Psoas muscle (tissue), 8 donors: ENCODE results near the gene TENM4. TPM values are rescaled to one million over a fixed set of nuclear protein-coding genes. Genes with fewer than 3 reads are reported as not detected.

Source experiments
- ATAC-seq, 4 donors: fragments of 200-7000 bp; cut with Tn5 transposase; one replicate each; pipeline ENCODE4 v1.9.1; 2020; ENCODE audit warnings: moderate library complexity in 3 of 4, mild to moderate bottlenecking in 2 of 4
- DNase-seq, 2 donors: peaks; one replicate each; pipeline ENCODE4 v3.0.0-alpha.2; 2020
- H3K27ac ChIP-seq: fragments of 200-600 bp; one replicate; pipeline ENCODE4 v1.8.0; 2022
- H3K27me3 ChIP-seq, 3 donors: fragments of 200-600 bp in 1 of 3; one replicate each; pipeline versions ENCODE4 v1.6.1 to v1.8.0; 2013 to 2022; ENCODE audit warnings: low read length in 2 of 3, mild to moderate bottlenecking in 2 of 3, moderate library complexity in 1 of 3; ENCODE audit not compliant: insufficient read depth in 3 of 3
- H3K36me3 ChIP-seq, 2 donors: fragments of 200-600 bp in 1 of 2; one replicate each; pipeline versions ENCODE4 v1.6.1 to v1.8.0; 2013 to 2022; ENCODE audit warnings: low read depth in 1 of 2, mild to moderate bottlenecking in 1 of 2, moderate library complexity in 1 of 2; ENCODE audit not compliant: insufficient read depth in 1 of 2
- H3K4me1 ChIP-seq: fragments of 200-600 bp; one replicate; pipeline ENCODE4 v1.8.0; 2022
- H3K4me3 ChIP-seq: fragments of 200-600 bp; one replicate; pipeline ENCODE4 v1.8.0; 2022; ENCODE audit warnings: mild to moderate bottlenecking
- H3K9me3 ChIP-seq: fragments of 200-600 bp; one replicate; pipeline ENCODE4 v1.8.0; 2022
- WGBS, 3 donors: extraction: QIAGEN DNeasy Blood & Tissue Kit; methylation state at CpG; one replicate each; pipeline versions ENCODE4 v1.1.6 to v1.1.7; 2013; 5-methylcytosine and 5-hydroxymethylcytosine counted together
- intact Hi-C, 2 donors: fragments of 100-400 bp; cut with DNase I; formaldehyde crosslinking; loops; one replicate each; pipeline versions ENCODE4 v1.11.0 to v1.14.2; 2022
- polyA plus RNA-seq, 3 donors: library from polyadenylated mRNA; stranded (reverse); fragments of 200-250 nt; gene quantifications; one replicate each; pipeline ENCODE4 v1.2.3, GENCODE V29; 2013
- total RNA-seq, 4 donors: library from RNA; stranded (reverse); fragmentation: NEBNext Ultra II Directional in 2 of 4; extraction: Animal tissue kit (Norgen Biotek cat#: 25700) in 2 of 4; gene quantifications; one replicate each; pipeline versions ENCODE4 v1.2.1 to v1.2.4, GENCODE V29; 2021 to 2023
- TF ChIP-seq, protein P1 (sequence below): fragments of 200-600 bp; IDR thresholded peaks from one replicate; pipeline ENCODE4 v1.8.0; 2022; ENCODE audit warnings: antibody characterized with exemption
- donor health status: healthy with polysubstance abuse.
- donor health status: DM: no; HTN: no; CAD: no; lungs with moderate emphysema.
- donor health status: Bipolar disorder and iron deficiency.
- donor health status: healthy.
- donor health status: DM: yes; HTN: yes; CAD: no.
- donor health status: DM: no; HTN: no; CAD: no.
- donor health status: DM: no; HTN: no; CAD: no.
- donor health status: DM: yes; HTN: yes; CAD: no.

Gene TENM4
- total and polyA plus RNA-seq, 7 donors, result 0.05 to 1.7 (median 0.48) TPM

GRCh38 chr11:78740199-78741071, 700.4 kb downstream of the TENM4 start:
- Histone ChIP-seq H3K4me1 (peaks cover 12% of the 10 kb centered on the region), H3K36me3 (no peaks in the 10 kb centered on the region), H3K9me3 (no peaks in the 10 kb centered on the region), H3K27ac (no peak overlapping the region), H3K27me3 (peaks cover 0 to 4% (median 0%) of the 10 kb centered on the region in 3 donors), H3K4me3 (no peak overlapping the region)
- DNase-seq (no peak), ATAC-seq (no peak)
- 36 to 47% (median 41%) methylated on average over 12 of the region's 12 CpGs for WGBS, 3 donors
- TF ChIP-seq, protein P1, sequence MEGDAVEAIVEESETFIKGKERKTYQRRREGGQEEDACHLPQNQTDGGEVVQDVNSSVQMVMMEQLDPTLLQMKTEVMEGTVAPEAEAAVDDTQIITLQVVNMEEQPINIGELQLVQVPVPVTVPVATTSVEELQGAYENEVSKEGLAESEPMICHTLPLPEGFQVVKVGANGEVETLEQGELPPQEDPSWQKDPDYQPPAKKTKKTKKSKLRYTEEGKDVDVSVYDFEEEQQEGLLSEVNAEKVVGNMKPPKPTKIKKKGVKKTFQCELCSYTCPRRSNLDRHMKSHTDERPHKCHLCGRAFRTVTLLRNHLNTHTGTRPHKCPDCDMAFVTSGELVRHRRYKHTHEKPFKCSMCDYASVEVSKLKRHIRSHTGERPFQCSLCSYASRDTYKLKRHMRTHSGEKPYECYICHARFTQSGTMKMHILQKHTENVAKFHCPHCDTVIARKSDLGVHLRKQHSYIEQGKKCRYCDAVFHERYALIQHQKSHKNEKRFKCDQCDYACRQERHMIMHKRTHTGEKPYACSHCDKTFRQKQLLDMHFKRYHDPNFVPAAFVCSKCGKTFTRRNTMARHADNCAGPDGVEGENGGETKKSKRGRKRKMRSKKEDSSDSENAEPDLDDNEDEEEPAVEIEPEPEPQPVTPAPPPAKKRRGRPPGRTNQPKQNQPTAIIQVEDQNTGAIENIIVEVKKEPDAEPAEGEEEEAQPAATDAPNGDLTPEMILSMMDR, result no peak
- intact Hi-C loops, result no loop called here

DNA sequence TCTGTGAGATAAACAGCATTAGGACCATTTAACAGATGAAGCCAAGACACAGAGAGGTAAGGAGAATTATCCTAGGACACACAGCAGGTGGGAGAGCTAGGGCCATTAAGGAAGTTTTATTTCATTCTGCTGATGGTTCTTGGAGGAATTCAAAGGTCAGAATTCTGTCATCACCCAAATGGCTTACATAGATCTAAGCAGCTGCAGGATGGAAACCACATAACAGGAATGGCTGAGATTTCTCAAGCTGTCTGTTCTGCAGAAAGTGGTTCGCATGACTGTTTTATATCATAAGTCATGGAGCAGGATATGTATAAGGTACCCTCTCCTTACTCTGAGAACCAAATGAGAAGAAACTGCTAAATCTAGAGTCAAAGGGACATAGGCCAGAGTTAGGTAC, 702.9 kb downstream of the TENM4 start:
- 89 to 95% (median 93%) methylated on average over 1 of the region's 1 CpG for WGBS, 3 donors
- TF ChIP-seq, protein P1, result no peak

DNA sequence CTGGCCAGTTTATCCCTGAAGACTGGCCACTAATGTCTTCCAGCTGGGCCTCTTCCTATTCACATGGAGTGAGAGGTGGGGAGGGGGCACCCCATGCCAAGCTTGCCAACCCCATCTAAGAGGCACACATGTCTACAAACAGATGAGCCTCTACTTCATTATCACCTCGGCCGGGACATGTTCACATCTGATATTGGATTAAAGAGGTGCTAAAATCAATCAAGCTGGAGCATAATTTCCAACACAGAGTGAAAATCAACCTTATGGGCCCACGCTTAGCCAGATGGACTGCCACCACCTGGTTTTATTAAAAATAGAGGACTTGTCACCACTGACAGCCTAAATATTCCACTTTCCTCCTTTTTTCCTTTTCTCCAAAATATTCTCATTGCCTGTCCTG, 703.5 kb downstream of the TENM4 start:
- Histone ChIP-seq H3K27ac (no peak overlapping the region), H3K36me3 (no peaks in the 10 kb centered on the region), H3K27me3 (peaks cover 0 to 4% (median 0%) of the 10 kb centered on the region in 3 donors), H3K4me3 (no peak overlapping the region), H3K4me1 (peaks cover 3% of the 10 kb centered on the region), H3K9me3 (no peaks in the 10 kb centered on the region)
- 92 to 99% (median 97%) methylated on average over 3 of the region's 3 CpGs for WGBS, 3 donors
- intact Hi-C loops, result no loop called here
- ATAC-seq (no peak), DNase-seq (no peak)
- TF ChIP-seq, protein P1, result no peak

More for the DNA sequence above, 702.9 kb downstream of the TENM4 start:
- Histone ChIP-seq H3K27me3 (peaks cover 0 to 4% (median 0%) of the 10 kb centered on the region in 3 donors), H3K4me1 (peaks cover 6% of the 10 kb centered on the region), H3K36me3 (no peaks in the 10 kb centered on the region), H3K9me3 (no peaks in the 10 kb centered on the region), H3K4me3 (no peak overlapping the region), H3K27ac (no peak overlapping the region)
- intact Hi-C loops, result no loop called here
- ATAC-seq (no peak), DNase-seq (no peak)

GRCh38 chr11:78735711-78736110, 705.1 kb downstream of the TENM4 start:
- Histone ChIP-seq H3K27me3 (peaks cover 0 to 4% (median 0%) of the 10 kb centered on the region in 3 donors), H3K9me3 (no peaks in the 10 kb centered on the region), H3K4me3 (no peak overlapping the region), H3K4me1 (no peaks in the 10 kb centered on the region), H3K36me3 (no peaks in the 10 kb centered on the region), H3K27ac (no peak overlapping the region)
- DNase-seq (no peak), ATAC-seq (no peak)
- TF ChIP-seq, protein P1, result no peak
- intact Hi-C loops, result no loop called here
